Measurements from ENCODE around the gene RPS24. TPM values are rescaled to one million over a fixed set of nuclear protein-coding genes. Genes with fewer than 3 reads are reported as not detected.

RPS24 gene
- total RNA-seq, 1 donor from 2014 or later: 1,331 TPM

- Mint-ChIP-seq H3K27ac (ENCODE audit: unreplicated experiment) (no peak overlapping the region), H3K9me3 (ENCODE audit: unreplicated experiment) (no peaks in the 10 kb centered on the region), H3K4me3 (ENCODE audit: unreplicated experiment) (no peak overlapping the region), H3K36me3 (ENCODE audit: low read depth, unreplicated experiment) (peaks cover 17% of the 10 kb centered on the region), H3K4me1 (ENCODE audit: low read depth, unreplicated experiment) (no peaks in the 10 kb centered on the region), H3K27me3 (ENCODE audit: low read depth, unreplicated experiment) (no peaks in the 10 kb centered on the region)
- TF ChIP-seq, protein P1, sequence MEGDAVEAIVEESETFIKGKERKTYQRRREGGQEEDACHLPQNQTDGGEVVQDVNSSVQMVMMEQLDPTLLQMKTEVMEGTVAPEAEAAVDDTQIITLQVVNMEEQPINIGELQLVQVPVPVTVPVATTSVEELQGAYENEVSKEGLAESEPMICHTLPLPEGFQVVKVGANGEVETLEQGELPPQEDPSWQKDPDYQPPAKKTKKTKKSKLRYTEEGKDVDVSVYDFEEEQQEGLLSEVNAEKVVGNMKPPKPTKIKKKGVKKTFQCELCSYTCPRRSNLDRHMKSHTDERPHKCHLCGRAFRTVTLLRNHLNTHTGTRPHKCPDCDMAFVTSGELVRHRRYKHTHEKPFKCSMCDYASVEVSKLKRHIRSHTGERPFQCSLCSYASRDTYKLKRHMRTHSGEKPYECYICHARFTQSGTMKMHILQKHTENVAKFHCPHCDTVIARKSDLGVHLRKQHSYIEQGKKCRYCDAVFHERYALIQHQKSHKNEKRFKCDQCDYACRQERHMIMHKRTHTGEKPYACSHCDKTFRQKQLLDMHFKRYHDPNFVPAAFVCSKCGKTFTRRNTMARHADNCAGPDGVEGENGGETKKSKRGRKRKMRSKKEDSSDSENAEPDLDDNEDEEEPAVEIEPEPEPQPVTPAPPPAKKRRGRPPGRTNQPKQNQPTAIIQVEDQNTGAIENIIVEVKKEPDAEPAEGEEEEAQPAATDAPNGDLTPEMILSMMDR (IDR thresholded peaks at IDR 0.05; ENCODE audit: insufficient read depth, low read depth, low read length): no peak
- no peak for TF ChIP-seq EZH2 (IDR thresholded peaks at IDR 0.05; ENCODE audit: insufficient read depth, low read length)
- H4K20me1 ChIP-seq (ENCODE audit: insufficient read depth, low read length): peaks cover 12% of the 10 kb centered on the region
- no peaks in the 10 kb centered on the region for H3K4me1 ChIP-seq (ENCODE audit: insufficient read depth, low read length)
- H3K9me3 ChIP-seq (ENCODE audit: insufficient read depth, low read depth, low read length): no peaks in the 10 kb centered on the region
- no peak overlapping the region for H3K9ac ChIP-seq (ENCODE audit: low read length)
- H3K27me3 ChIP-seq (ENCODE audit: insufficient read depth, low read length): no peaks in the 10 kb centered on the region
- peaks cover 83% of the 10 kb centered on the region for H3K36me3 ChIP-seq (ENCODE audit: insufficient read depth, low read length)
- DNase-seq (ENCODE audit: low read depth): no peak
- no peak overlapping the region for H3K27ac ChIP-seq (ENCODE audit: low read depth, low read length)
- FAIRE-seq: no peak
- no peak overlapping the region for H3K4me3 ChIP-seq (ENCODE audit: insufficient read depth, low read depth, low read length)
- H3K79me2 ChIP-seq (ENCODE audit: insufficient read depth, low read length): no peaks in the 10 kb centered on the region
- no peak overlapping the region for H2AFZ ChIP-seq (ENCODE audit: low read depth, low read length)
- H3K4me2 ChIP-seq (ENCODE audit: low read length): no peak overlapping the region
Observed at GRCh38 chr10:78010278-78010677, 23.4 kb upstream of the RPS24 start.

GRCh38 chr10:78011065-78011464, 22.6 kb upstream of the RPS24 start:
- peaks cover 12% of the 10 kb centered on the region for H4K20me1 ChIP-seq (ENCODE audit: insufficient read depth, low read length)
- H3K4me2 ChIP-seq (ENCODE audit: low read length): no peak overlapping the region
- no peak overlapping the region for H2AFZ ChIP-seq (ENCODE audit: low read depth, low read length)
- no peaks in the 10 kb centered on the region for H3K27me3 ChIP-seq (ENCODE audit: insufficient read depth, low read length)
- no peaks in the 10 kb centered on the region for H3K9me3 Mint-ChIP-seq (ENCODE audit: unreplicated experiment)
- H3K79me2 ChIP-seq (ENCODE audit: insufficient read depth, low read length): no peaks in the 10 kb centered on the region
- DNase-seq (ENCODE audit: low read depth): no peak
- no peak overlapping the region for H3K9ac ChIP-seq (ENCODE audit: low read length)
- FAIRE-seq: no peak
- H3K36me3 ChIP-seq (ENCODE audit: insufficient read depth, low read length): peaks cover 82% of the 10 kb centered on the region
- no peak overlapping the region for H3K27ac Mint-ChIP-seq (ENCODE audit: unreplicated experiment)
- no peak overlapping the region for H3K27ac ChIP-seq (ENCODE audit: low read depth, low read length)
- H3K36me3 Mint-ChIP-seq (ENCODE audit: low read depth, unreplicated experiment): peaks cover 14% of the 10 kb centered on the region
- H3K9me3 ChIP-seq (ENCODE audit: insufficient read depth, low read depth, low read length): no peaks in the 10 kb centered on the region
- H3K4me3 Mint-ChIP-seq (ENCODE audit: unreplicated experiment): no peak overlapping the region
- no peak overlapping the region for H3K4me3 ChIP-seq (ENCODE audit: insufficient read depth, low read depth, low read length)
- H3K27me3 Mint-ChIP-seq (ENCODE audit: low read depth, unreplicated experiment): no peaks in the 10 kb centered on the region
- TF ChIP-seq, protein P1 (IDR thresholded peaks at IDR 0.05; ENCODE audit: insufficient read depth, low read depth, low read length): no peak
- no peak for TF ChIP-seq EZH2 (IDR thresholded peaks at IDR 0.05; ENCODE audit: insufficient read depth, low read length)
- H3K4me1 Mint-ChIP-seq (ENCODE audit: low read depth, unreplicated experiment): no peaks in the 10 kb centered on the region
- H3K4me1 ChIP-seq (ENCODE audit: insufficient read depth, low read length): no peaks in the 10 kb centered on the region

GRCh38 chr10:78013564-78013963, 20.1 kb upstream of the RPS24 start:
- H3K4me2 ChIP-seq (ENCODE audit: low read length): no peak overlapping the region
- peaks cover 7% of the 10 kb centered on the region for H4K20me1 ChIP-seq (ENCODE audit: insufficient read depth, low read length)
- H3K4me1 Mint-ChIP-seq (ENCODE audit: low read depth, unreplicated experiment): no peaks in the 10 kb centered on the region
- peaks cover 81% of the 10 kb centered on the region for H3K36me3 ChIP-seq (ENCODE audit: insufficient read depth, low read length)
- FAIRE-seq: no peak
- no peak overlapping the region for H2AFZ ChIP-seq (ENCODE audit: low read depth, low read length)
- no peak for DNase-seq (ENCODE audit: low read depth)
- H3K9me3 Mint-ChIP-seq (ENCODE audit: unreplicated experiment): no peaks in the 10 kb centered on the region
- H3K4me3 ChIP-seq (ENCODE audit: insufficient read depth, low read depth, low read length): no peak overlapping the region
- H3K36me3 Mint-ChIP-seq (ENCODE audit: low read depth, unreplicated experiment): peaks cover 12% of the 10 kb centered on the region
- no peak for TF ChIP-seq EZH2 (IDR thresholded peaks at IDR 0.05; ENCODE audit: insufficient read depth, low read length)
- TF ChIP-seq, protein P1 (IDR thresholded peaks at IDR 0.05; ENCODE audit: insufficient read depth, low read depth, low read length): no peak
- H3K9me3 ChIP-seq (ENCODE audit: insufficient read depth, low read depth, low read length): no peaks in the 10 kb centered on the region
- no peaks in the 10 kb centered on the region for H3K27me3 Mint-ChIP-seq (ENCODE audit: low read depth, unreplicated experiment)
- H3K79me2 ChIP-seq (ENCODE audit: insufficient read depth, low read length): no peaks in the 10 kb centered on the region
- H3K9ac ChIP-seq (ENCODE audit: low read length): no peak overlapping the region
- H3K4me3 Mint-ChIP-seq (ENCODE audit: unreplicated experiment): no peak overlapping the region
- H3K27ac ChIP-seq (ENCODE audit: low read depth, low read length): no peak overlapping the region
- H3K27me3 ChIP-seq (ENCODE audit: insufficient read depth, low read length): no peaks in the 10 kb centered on the region
- H3K27ac Mint-ChIP-seq (ENCODE audit: unreplicated experiment): no peak overlapping the region
- no peaks in the 10 kb centered on the region for H3K4me1 ChIP-seq (ENCODE audit: insufficient read depth, low read length)
